GM12891 (cell line): ENCODE data around the gene FSTL1.
"Not testable (repeated sequence)": the region's sequence is repeated elsewhere in the genome, so short reads cannot be mapped to it uniquely, and the experiment has no call there.

Experiments used
- DNase-seq: peaks from one replicate; pipeline ENCODE4 v3.0.0; 2011; ENCODE audit warnings: low spot score; ENCODE audit not compliant: insufficient read length
- FAIRE-seq: peaks from 2 replicates; lab custom pipeline; 2011; peaks lifted over from hg19 to GRCh38; lab: Jason Lieb, UNC
- PAX5 ChIP-seq: IDR thresholded peaks from 2 replicates; pipeline ENCODE4 v1.6.1; 2011; ENCODE audit warnings: low read length, moderate library complexity, mild to moderate bottlenecking; ENCODE audit not compliant: insufficient read depth, severe bottlenecking
- POLR2A ChIP-seq: IDR thresholded peaks from 2 replicates; pipeline ENCODE4 v1.6.1; 2011; ENCODE audit warnings: low read depth, low read length, control low read depth
- POLR2AphosphoS5 ChIP-seq: IDR thresholded peaks from 2 replicates; pipeline ENCODE4 v1.6.1; 2011; ENCODE audit warnings: low read depth, low read length, control low read depth
- POU2F2 ChIP-seq: IDR thresholded peaks from 2 replicates; pipeline ENCODE4 v1.6.1; 2011; ENCODE audit warnings: low read depth, mild to moderate bottlenecking, control low read depth, low read length, moderate library complexity
- SPI1 ChIP-seq: IDR thresholded peaks from 2 replicates; pipeline ENCODE4 v1.6.1; 2011; ENCODE audit warnings: low read depth, low read length, control low read depth
- TAF1 ChIP-seq: IDR thresholded peaks from 2 replicates; pipeline ENCODE4 v1.6.1; 2011; ENCODE audit warnings: low read depth, low read length, control low read depth

FSTL1 gene

GRCh38 chr3:120402257-120402656 lies 48.5 kb downstream of the FSTL1 start:
- DNase-seq (no peak), FAIRE-seq (no peak)
- no peak for TF ChIP-seq POU2F2
- no peak for TF ChIP-seq POLR2AphosphoS5
- no peak for TF ChIP-seq POLR2A
- no peak for TF ChIP-seq PAX5
- no peak for TF ChIP-seq SPI1
- no peak for TF ChIP-seq TAF1

- DNase-seq, result no peak
- TF ChIP-seq POU2F2, result peak; percentile 53; the same call in 1 of the 2 replicates
- peak; percentile 65 for TF ChIP-seq SPI1
- no peak for TF ChIP-seq TAF1
- FAIRE-seq, result peak; percentile 87
Observed at GRCh38 chr3:120399372-120399771, 51.4 kb downstream of the FSTL1 start.

GRCh38 chr3:120396469-120396868 lies 54.3 kb downstream of the FSTL1 start:
- no peak for FAIRE-seq
- no peak for TF ChIP-seq POU2F2
- TF ChIP-seq SPI1, result peak; percentile 18; the same call in 1 of the 2 replicates
- no peak for DNase-seq

- TF ChIP-seq POLR2A (no peak), POLR2AphosphoS5 (no peak), SPI1 (no peak), TAF1 (no peak), POU2F2 (no peak)
- DNase-seq (no peak), FAIRE-seq (no peak)
Observed at GRCh38 chr3:120394347-120394746, 56.4 kb downstream of the FSTL1 start.

GRCh38 chr3:120393761-120394160 lies 57.0 kb downstream of the FSTL1 start:
- FAIRE-seq (no peak), DNase-seq (no peak)
- TF ChIP-seq PAX5 (no peak), POLR2A (no peak), POLR2AphosphoS5 (no peak), POU2F2 (no peak), SPI1 (no peak), TAF1 (no peak)

GRCh38 chr3:120393243-120393642 lies 57.5 kb downstream of the FSTL1 start:
- TF ChIP-seq PAX5 (no peak), POLR2A (no peak), POU2F2 (no peak), TAF1 (no peak), POLR2AphosphoS5 (no peak), SPI1 (no peak)
- FAIRE-seq (no peak), DNase-seq (no peak)

GRCh38 chr3:120382941-120383447 lies 67.8 kb downstream of the FSTL1 start:
- FAIRE-seq (no peak), DNase-seq (no peak)
- TF ChIP-seq POLR2A (no peak), POU2F2 (no peak), PAX5 (no peak), SPI1 (no peak), TAF1 (no peak)

- DNase-seq, result no peak
- TF ChIP-seq POLR2AphosphoS5 (no peak), TAF1 (no peak), POLR2A (no peak), POU2F2 (no peak), PAX5 (no peak), SPI1 (no peak)
- FAIRE-seq, result no peak
Observed at GRCh38 chr3:120381503-120381902, 69.3 kb downstream of the FSTL1 start.

- not testable (repeated sequence) for DNase-seq, FAIRE-seq
Observed at GRCh38 chr3:120377948-120378347, 72.8 kb downstream of the FSTL1 start.

- FAIRE-seq, result no peak
- DNase-seq, result no peak
- TF ChIP-seq TAF1, result no peak
Observed at GRCh38 chr3:120370463-120370862, 80.3 kb downstream of the FSTL1 start.

GRCh38 chr3:120369037-120369467 lies 81.7 kb downstream of the FSTL1 start:
- DNase-seq (no peak), FAIRE-seq (no peak)
- TF ChIP-seq POLR2A, result no peak
- TF ChIP-seq PAX5, result no peak
- TF ChIP-seq POLR2AphosphoS5, result no peak
- no peak for TF ChIP-seq TAF1
- no peak for TF ChIP-seq POU2F2
- no peak for TF ChIP-seq SPI1
